Right ventricle myocardium superior (tissue), 1 donor: ENCODE data around the gene SRL. TPM values are rescaled to one million over a fixed set of nuclear protein-coding genes. Genes with fewer than 3 reads are reported as not detected.

Experiments
- ATAC-seq: fragments of 200-7000 bp; cut with Tn5 transposase; one replicate; pipeline ENCODE4 v1.9.1; 2020; ENCODE audit warnings: mild to moderate bottlenecking; ENCODE audit not compliant: poor library complexity
- DNase-seq: peaks from one replicate; pipeline ENCODE4 v3.0.0-alpha.2; 2020
- intact Hi-C: fragments of 100-400 bp; cut with DNase I; formaldehyde crosslinking; loops from one replicate; pipeline ENCODE4 v1.11.2; 2022
- long read RNA-seq: library from polyadenylated mRNA; unstranded; transcript quantifications from one replicate; pipeline ENCODE4 v2.0.0, GENCODE V29; 2021
- total RNA-seq: library from RNA; stranded (reverse); fragmentation: NEBNext Ultra II Directional; extraction: Animal tissue kit (Norgen Biotek cat#: 25700); gene quantifications from one replicate; pipeline ENCODE4 v1.2.1, GENCODE V29; 2021
- donor health status: DM: no; HTN: yes; CAD: no; lungs with severe emphysema.

SRL gene
- 350 TPM for total RNA-seq
- long read RNA-seq, full-length matches to known transcripts: 1,159 of 1,601 reads
- long read RNA-seq, partial matches to known transcripts: 23 of 1,601 reads
- long read RNA-seq, other reads (novel, unspliced or antisense): 419 of 1,601 reads

DNA sequence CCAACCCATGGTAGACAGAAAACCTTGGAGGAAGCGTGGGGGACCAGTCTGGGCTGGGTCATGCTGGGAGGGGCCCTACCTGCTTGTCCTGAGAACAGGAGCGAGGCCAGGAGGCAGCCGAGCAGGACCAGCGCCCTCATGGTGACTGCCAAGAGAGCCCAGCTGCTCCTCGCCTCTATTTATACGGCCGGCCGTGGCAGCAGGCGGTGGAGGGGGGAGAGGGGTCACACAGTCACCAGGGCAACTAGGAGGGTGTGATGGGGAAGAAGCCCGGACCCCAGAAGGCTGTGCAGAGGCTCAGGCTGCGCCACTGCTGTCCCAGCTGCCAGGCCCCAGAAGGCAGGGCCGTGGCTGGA, at the start of gene SRL:
Gene SRL, minus strand, starts transcription at position 153 of the 356 bp plus-strand sequence. Its CDS starts 13 bp downstream, at position 140.
- intact Hi-C loops: no loop called here
- ATAC-seq (peak; percentile 63), DNase-seq (peak; percentile 68)

- intact Hi-C loops: no loop called here
- no peak for ATAC-seq
- no peak for DNase-seq
Observed at GRCh38 chr16:4290236-4290830, 48.5 kb upstream of the SRL start.

DNA sequence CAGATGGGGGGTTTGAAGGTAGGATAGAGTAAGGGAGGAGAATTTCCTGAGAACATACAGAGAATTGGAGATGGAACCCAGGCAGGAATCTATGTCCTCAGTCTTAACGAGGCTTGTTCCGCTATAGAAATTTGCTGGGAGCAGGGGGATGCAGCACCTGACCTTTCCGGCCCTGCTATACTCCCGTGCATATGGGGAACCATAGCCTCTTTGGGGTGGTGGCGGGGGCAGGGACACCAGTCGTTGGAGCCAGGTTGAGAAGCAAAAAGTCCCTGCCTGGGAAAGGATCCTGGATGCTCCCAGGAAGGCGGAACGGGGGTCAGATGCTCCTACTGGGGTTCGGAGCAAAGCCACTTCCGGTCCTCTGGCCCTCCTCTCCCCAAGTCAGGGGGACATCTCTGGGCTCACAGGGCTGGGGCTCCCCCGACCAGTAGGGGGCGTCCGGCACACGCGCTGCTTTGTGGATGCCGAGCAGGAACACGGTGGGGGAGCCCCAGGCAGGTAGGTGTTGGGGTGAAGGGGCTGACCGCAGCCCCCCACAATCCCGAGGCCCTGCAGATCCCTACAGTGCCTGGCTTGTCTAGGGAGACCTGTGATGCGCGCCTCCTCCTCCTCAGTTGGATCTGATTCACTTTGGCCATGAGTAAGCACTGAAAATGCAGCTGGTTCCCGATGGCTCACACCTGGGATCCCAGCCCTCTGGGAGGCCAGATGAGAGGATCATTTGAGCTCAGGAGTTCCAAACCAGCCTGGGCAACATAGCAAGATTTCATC, 46.5 kb upstream of the SRL start:
- intact Hi-C loops: loop anchor here (2.0 to 5.0 kb wide), 2 partner anchors 42 to 114 kb away; no protein-coding TSS in a partner anchor
- DNase-seq (peak; percentile 86), ATAC-seq (peak; percentile 86)

GRCh38 chr16:4285167-4285566, 43.3 kb upstream of the SRL start:
- intact Hi-C loops: loop anchor here (5.0 kb wide), 1 partner anchor 117 kb away; no protein-coding TSS in a partner anchor
- no peak for DNase-seq
- ATAC-seq: no peak

DNA sequence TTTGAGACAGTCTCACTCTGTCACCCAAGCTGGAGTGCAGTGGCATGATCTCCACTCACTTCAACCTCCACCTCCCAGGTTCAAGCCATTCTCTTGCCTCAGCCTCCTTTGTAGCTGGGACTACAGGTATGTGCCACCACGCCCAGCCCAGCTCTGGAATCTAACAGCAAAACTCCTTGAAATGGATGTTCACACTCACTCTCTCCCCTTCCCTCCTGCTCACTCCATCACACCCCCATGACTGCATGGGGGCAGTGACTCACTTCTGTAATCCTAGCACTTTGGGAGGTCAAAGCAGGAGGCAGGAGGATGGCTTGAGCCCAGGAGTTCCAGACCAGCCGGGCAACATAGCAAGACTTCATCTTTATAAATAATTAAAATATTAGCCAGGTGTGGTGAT, 42.1 kb upstream of the SRL start:
- intact Hi-C loops: no loop called here
- ATAC-seq (no peak), DNase-seq (no peak)

GRCh38 chr16:4283441-4283840, 41.6 kb upstream of the SRL start:
- ATAC-seq (no peak), DNase-seq (no peak)
- intact Hi-C loops: no loop called here

- ATAC-seq (no peak), DNase-seq (no peak)
- intact Hi-C loops: no loop called here
Observed at GRCh38 chr16:4280625-4281024, 38.7 kb upstream of the SRL start.

DNA sequence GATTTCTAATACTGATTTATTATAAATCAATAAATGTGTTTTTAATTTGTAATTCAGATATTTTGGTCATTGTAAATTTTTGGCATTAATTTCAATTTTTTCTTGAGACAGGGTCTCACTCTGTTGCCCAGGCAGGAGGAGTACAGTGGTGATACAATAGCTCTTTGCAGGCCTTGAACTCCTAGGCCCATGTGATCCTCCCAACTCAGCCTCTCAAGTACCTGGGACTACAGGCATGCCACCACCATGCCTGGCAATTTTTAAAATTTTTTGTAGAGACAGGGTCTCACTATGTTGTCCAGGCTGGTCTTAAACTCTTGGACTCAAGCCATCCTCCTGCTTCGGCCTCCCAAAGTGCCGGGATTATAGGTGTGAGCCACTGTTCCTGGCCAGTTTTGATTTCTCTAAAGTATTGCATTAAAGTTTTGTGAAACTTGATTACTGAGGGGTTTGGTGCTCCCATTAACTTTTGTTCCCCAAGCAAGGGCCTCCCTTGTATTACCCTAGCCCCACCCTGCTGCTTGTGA, 36.2 kb upstream of the SRL start:
- DNase-seq (no peak), ATAC-seq (no peak)
- intact Hi-C loops: no loop called here

DNA sequence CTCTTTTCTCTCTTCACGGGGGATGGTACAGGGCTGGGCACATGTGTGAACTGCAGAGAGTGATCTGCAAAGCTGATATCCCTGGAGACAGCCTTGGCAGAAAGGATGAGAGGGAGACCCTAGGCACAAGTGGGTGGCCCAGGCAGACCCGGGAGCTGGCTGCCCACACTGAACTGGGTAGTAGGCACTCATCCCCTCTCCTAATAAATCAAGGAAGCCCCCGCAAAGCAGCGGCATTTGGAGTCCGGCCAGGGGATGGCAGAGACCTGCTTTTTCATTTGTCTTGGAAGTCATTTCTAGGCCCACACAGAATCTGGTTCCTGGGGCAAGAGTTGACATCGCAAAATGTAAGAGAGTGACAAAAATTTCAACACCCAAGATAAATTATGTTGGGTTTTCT, 34.0 kb upstream of the SRL start:
- intact Hi-C loops: no loop called here
- DNase-seq (no peak), ATAC-seq (no peak)

GRCh38 chr16:4273858-4274311, 32.0 kb upstream of the SRL start:
- intact Hi-C loops: no loop called here
- ATAC-seq: peak; percentile 19
- peak; percentile 75 for DNase-seq

- DNase-seq (peak; percentile 71), ATAC-seq (peak; percentile 23)
- intact Hi-C loops: no loop called here
Observed at GRCh38 chr16:4272114-4272956, 30.5 kb upstream of the SRL start.

DNA sequence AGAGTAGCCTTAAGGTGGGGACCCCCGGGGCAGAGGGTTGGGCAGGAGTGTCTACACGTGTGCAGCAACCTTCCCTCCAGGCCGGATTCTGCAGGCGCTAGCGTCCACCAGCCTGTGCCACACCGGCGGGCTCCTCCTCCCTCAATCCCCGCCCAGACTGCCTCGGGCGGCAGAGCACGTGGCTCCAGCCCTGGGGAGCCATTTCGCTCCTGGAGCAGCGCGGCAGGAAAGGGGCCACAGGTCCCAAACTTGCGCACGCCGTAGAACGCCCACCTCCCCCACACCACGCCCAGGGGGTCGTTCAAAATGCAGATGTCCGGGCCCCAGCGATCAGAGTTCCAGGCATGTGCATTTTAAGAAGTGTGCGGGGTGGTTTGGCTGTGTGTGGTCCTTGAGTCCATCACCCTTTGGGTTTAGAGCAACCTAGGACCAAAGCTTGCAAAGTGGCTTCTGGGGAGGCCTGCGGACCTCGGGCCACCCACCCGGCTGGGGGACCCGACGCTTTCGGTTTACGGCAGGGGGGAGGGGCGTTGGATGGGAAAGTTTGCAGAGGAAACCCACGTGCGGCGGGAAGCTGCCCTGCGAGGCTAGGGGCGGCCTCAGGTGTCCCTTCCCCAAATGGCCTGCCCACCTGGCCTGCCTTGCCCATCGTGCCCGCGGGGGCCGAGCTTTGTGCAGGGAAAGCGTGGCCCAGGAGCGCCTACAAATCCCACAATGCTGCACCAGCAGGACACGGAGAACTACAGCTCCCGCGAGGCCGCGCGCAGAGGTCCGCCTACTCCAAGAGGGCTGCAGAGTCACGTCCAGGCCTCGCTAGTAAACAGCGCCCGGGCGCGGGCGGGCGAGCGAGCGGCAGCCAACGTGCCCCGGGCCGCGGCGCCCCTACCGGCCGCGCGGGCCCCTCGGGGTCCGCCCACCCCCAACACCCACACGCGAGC, 29.6 kb upstream of the SRL start:
- ATAC-seq: peak; percentile 89
- peak; percentile 97 for DNase-seq
- intact Hi-C loops: no loop called here

DNA sequence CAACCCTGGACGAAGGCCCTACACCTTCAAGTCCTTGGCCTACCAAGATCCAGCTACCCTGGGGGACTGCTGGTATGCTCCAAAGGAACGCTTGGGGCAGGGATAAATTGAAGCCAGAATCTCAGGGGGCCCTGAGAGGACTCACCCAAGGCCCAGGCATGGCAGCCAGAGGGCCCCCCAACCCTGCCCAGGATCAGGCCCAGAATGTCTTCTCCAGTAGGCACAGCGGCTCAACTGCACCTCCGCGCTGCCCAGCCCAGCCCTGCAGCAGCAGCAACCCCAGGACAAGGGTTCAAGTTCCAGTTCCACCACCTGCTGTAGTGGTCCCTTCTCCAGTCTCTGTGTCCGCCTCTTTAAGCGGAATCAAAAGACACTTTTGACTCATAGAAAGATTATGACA, 28.7 kb upstream of the SRL start:
- ATAC-seq: no peak
- intact Hi-C loops: no loop called here
- DNase-seq: no peak

GRCh38 chr16:4270091-4270490, 28.2 kb upstream of the SRL start:
- ATAC-seq (no peak), DNase-seq (no peak)
- intact Hi-C loops: no loop called here

DNA sequence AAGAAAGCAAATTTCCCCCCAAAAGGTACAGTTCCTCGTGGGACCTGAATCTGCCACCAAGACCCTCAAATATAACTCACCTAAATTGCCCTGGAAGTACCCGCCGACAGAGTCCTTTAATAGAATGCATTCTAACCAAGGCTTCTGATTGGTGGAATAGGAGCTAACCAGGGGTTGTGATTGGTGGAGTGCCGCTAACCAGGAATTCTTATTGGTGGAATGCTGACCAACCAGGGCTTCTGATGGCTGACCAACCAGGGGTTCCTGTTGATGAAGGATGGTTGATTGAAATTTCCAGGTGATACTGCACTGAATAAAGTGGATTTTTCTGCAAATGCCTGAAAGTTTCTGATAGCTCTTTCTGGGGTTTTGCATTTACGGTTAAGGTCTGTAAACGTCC, 24.5 kb upstream of the SRL start:
- ATAC-seq (no peak), DNase-seq (no peak)
- intact Hi-C loops: no loop called here

- DNase-seq: no peak
- peak; percentile 20 for ATAC-seq
- intact Hi-C loops: no loop called here
Observed at GRCh38 chr16:4265676-4266075, 23.8 kb upstream of the SRL start.

DNA sequence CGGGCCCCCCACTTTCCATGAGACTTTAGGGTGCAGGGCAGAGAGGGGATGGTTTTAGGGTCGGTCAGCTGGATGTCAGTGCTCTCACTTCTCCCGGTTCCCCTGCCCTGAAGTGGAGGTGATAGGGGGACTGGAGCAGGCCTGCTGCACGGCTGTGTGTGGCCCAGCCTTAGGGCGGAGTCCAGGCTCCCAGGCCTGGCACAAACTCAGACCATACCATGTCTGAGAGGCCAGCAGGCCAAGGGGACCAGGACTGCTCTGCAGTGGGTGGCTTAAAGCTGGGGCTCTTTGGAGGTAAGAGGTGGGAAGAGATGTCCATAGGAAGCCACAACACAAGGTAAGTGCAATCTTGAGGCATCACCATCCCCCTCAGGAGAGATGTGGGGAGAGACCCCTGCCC, 22.7 kb upstream of the SRL start:
- intact Hi-C loops: no loop called here
- DNase-seq (no peak), ATAC-seq (peak; percentile 56)
